Activated CD8-positive, alpha-beta memory T cell treated with anti-CD3 and anti-CD28 coated beads for 48 hours (primary cell): ENCODE results near the gene MRPL2.

Experiments used
- DNase-seq, 3 experiments: peaks; one replicate each; pipeline ENCODE4 v3.0.0-alpha.2; 2020; ENCODE audit warnings: low read depth in 2 of 3, low spot score in 2 of 3

MRPL2 gene

DNA sequence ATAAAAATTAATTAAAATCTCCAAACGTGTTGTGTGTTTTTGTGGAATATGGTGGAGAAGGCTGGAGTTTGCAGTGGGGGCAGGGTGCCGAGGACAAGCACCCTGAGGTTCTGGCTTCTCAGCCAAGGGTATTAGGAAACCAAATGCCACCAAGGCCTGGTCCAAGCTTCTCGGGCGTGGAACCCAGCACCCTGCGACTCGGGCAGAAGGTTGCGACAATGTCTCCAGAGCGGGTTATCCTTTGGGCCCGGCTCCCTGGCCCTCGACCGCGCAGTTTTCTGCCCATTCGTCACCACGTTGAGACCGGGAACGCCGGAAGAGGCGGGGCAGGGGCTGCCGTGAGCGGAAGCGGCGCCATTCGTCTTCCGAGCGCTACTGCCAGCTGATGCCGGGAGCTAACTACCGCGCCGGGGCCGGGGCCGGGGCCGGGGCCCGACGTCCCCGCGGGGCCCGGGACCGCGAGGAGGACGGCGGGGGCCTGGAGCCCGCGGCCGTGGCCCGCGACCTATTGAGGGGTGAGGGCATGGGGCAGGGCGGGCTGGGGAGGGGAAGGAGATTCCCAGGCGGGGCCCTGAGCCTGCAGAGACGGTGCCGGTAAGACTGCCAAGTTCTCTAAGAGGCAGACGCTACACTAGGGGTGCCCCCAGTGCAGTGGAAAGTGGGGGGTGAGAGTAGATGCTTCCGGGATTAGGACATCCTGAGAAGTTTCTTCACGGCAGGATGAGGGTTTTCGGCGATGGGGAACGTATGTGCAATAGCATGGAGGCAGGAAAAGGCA, 37.8 kb downstream of the MRPL2 start, which contains the start of gene RRP36:
Gene RRP36 (plus strand): TSS at position 354 of the 778 bp plus-strand sequence. CDS start 32 bp downstream, at position 386.
- DNase-seq: peak; percentile 44 to 49 (median 49)

- no peak for DNase-seq
These were observed 38.4 kb downstream of the MRPL2 start for GRCh38 chr6:43020847-43021246.

DNA sequence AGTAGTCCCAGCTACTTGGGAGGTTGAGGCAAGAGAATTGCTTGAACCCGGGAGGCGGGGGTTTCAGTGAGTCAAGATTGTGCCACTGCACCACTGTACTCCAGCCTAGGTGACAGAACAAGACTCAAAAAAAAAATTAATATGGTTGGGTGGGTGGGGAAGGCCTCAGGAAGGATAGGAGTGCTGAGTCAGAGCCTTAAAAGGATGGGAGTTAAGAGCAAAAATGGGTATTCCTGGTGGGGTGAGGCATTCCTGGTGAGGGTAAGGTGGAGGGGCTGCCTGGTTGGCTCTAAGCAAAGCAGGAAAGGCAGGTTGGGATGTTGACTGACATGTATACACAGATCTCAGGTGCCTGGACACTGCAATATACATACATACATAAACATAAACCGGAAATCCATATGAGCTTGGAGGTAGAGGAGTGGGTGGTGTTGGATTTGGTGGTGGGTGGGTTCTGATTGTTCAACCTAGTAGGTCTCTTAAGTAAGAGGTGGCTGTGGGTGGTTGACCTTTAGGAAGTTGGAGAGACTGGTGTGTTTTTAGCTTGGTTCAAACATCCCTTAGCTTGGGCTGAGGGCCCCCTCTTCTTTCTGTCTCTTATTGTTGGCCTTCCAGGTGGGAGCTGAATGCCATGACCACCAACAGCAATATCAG, 39.1 kb downstream of the MRPL2 start:
- no peak for DNase-seq

GRCh38 chr6:43019152-43019551, 40.1 kb downstream of the MRPL2 start:
- DNase-seq: no peak

- DNase-seq: no peak
These were observed 42.3 kb downstream of the MRPL2 start for GRCh38 chr6:43016943-43017334.

- DNase-seq: no peak
These were observed 42.9 kb downstream of the MRPL2 start for GRCh38 chr6:43016176-43016942.

DNA sequence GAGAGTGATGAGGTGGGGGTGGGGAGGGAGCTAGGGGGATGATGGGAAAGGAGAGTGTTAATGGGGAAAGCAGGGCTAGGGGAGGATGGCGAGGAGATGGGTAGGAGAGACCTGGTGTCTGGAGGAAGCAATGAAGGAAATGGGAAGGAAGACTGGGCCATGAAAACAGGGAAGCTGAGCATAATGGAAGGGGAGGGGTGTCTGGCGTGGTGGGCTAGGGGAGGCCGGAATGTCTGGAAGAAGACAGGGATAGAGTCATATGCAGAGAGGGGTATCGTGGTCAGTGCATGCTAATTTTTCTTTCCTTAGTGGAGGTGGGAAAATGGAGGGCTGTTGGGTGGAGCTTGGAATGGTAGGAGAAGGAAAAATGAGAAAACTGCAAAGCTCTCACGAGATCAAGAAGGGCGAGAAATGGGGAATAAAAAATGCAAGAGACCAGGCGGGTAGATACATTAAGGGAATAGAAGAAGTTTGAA, 44.8 kb downstream of the MRPL2 start:
- no peak for DNase-seq

GRCh38 chr6:43013843-43014433, 45.3 kb downstream of the MRPL2 start, which contains the start of the genes KLHDC3 and MEA1:
TSS of gene KLHDC3 (plus strand) at chr6:43014249. CDS start at chr6:43017193, 2,944 bp downstream.
TSS of gene MEA1 (minus strand) at chr6:43013946. CDS start at chr6:43013813, 133 bp downstream.
- peak; percentile 92 to 98 (median 93) for DNase-seq

DNA sequence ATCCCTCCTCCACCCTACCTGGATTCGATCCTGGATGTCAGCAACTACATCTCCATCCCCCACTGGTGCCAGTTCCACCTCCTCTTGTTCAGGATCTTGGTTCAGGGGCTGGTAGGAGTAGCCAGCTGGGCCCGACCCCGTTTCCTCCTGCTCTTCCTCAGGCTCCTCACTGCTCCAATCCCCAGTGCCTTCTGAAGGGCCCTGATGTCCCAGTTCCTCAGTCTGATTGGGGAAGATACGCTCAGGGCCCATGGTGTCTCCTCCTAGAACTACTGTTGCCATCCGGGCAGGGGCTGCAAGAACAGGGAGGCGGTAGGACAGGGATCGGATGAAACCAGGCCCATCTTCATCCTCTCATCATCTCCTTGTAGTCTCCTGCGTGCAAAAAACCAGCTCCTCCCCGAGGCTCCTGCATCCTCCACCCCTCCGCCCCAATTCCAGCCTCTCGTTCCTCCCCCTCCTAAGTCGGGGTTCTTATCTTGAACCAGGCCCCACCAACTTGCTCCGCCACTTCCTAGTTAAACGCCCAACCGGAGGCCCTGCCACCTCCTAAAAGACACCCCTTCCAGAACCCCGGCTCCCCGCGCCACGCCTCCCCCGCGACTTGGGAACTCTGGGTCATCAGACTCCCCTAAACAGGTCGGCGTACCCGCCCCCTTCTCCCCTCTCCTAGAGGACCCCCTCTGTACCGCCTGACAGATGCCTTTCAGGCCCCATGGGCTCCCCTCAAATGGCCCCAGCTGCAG, 46.0 kb downstream of the MRPL2 start:
- peak in 1 of 3 experiments; percentile 16 for DNase-seq

DNA sequence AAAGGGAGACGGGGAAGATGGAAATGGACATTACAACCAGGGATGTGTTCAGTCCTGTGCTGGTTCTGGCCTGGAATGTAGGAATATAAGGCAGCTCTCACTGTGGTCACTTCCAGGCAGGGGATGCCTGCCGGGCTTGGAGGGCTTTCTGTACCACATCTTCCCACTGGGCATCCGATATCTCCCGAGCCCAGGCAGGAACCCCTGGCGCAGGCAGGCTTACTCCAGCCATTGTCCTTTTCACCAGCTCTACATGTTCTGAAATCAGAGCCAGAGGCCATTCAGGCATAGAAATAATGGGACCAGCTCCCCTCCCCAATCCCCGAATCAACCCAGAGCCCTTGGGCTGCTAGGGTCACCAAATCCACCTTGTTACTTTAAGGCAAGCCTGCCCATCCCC, 46.9 kb downstream of the MRPL2 start:
- DNase-seq: no peak

DNA sequence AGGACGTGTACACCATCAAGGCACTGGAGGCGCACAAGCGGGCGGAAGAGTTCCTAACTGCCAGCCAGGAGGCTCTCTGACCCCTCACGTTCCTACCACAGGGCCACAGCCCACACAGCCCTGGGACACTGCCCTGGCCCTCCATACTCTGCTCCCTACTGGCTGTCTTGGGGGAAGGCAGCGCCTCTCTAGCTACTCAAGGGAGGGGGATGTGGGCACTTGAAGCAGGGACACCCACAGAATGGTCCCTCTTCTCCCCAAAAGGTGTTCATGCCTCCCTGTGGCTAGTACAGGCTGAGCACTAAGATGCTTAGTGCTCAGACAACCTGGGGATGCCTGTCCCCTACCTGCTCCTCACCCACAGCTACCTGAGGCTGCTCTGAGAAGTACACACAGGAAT, 48.0 kb downstream of the MRPL2 start:
- no peak for DNase-seq

- no peak for DNase-seq
These were observed 50.1 kb downstream of the MRPL2 start for GRCh38 chr6:43009124-43009523.

- no peak for DNase-seq
These were observed 52.1 kb downstream of the MRPL2 start for GRCh38 chr6:43007126-43007525.

GRCh38 chr6:43006251-43006650, 53.0 kb downstream of the MRPL2 start:
- DNase-seq: no peak

- no peak for DNase-seq
These were observed 53.4 kb downstream of the MRPL2 start for GRCh38 chr6:43005844-43006243.
